Astrocyte of the cerebellum (primary cell): ENCODE results near the gene BPTF.
"Not testable (repeated sequence)": the region's sequence is repeated elsewhere in the genome, so short reads cannot be mapped to it uniquely, and the experiment has no call there.

Experiments used
- DNase-seq: peaks from one replicate; pipeline ENCODE4 v3.0.0-alpha.2; 2011; ENCODE audit warnings: low read depth
- H3K4me3 ChIP-seq: 2 replicates; pipeline ENCODE4 v1.5.1; 2011; ENCODE audit warnings: mild to moderate bottlenecking, low read depth, low read length, moderate library complexity
- in situ Hi-C: cut with HindIII; loops from 2 replicates; pipeline ENCODE4 v1.10.0; 2017; ENCODE audit warnings: low sequenced_read_pairs
- TF ChIP-seq, protein P1 (sequence below): IDR thresholded peaks from 2 replicates; pipeline ENCODE4 v1.5.1; 2012; ENCODE audit warnings: low read length, low read depth, moderate library complexity, mild to moderate bottlenecking; ENCODE audit errors: missing control alignments

BPTF gene

GRCh38 chr17:67974185-67974584, 148.9 kb downstream of the BPTF start:
- DNase-seq, result no peak
- H3K4me3 ChIP-seq, result no peak overlapping the region
- TF ChIP-seq, protein P1, sequence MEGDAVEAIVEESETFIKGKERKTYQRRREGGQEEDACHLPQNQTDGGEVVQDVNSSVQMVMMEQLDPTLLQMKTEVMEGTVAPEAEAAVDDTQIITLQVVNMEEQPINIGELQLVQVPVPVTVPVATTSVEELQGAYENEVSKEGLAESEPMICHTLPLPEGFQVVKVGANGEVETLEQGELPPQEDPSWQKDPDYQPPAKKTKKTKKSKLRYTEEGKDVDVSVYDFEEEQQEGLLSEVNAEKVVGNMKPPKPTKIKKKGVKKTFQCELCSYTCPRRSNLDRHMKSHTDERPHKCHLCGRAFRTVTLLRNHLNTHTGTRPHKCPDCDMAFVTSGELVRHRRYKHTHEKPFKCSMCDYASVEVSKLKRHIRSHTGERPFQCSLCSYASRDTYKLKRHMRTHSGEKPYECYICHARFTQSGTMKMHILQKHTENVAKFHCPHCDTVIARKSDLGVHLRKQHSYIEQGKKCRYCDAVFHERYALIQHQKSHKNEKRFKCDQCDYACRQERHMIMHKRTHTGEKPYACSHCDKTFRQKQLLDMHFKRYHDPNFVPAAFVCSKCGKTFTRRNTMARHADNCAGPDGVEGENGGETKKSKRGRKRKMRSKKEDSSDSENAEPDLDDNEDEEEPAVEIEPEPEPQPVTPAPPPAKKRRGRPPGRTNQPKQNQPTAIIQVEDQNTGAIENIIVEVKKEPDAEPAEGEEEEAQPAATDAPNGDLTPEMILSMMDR, result no peak
- in situ Hi-C loops, result no loop called here

GRCh38 chr17:67974598-67975066, 149.3 kb downstream of the BPTF start:
- in situ Hi-C loops, result no loop called here
- TF ChIP-seq, protein P1, result no peak
- no peak for DNase-seq
- no peak overlapping the region for H3K4me3 ChIP-seq

GRCh38 chr17:67976306-67976705, 151.0 kb downstream of the BPTF start:
- in situ Hi-C loops, H3K4me3 ChIP-seq, DNase-seq: not testable (repeated sequence)

DNA sequence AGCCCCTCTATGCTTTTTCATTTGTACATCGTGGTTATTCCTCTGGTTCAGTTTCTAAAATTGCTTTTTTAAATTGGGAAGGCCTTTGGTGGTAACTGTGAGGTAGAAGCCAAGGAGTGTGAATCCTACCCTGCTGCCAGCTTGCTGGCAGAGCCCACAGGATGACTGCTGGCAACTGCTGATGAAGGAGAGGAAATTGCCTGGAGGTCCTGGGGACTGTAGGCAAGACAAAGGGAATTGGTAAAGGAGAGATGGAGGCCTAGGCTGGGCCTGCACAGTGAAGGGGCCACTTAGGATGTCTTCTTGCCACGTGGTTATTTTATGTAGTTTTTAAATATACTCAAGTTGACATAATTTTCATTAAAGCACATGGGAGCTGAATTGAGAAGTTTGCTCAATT, 155.2 kb downstream of the BPTF start:
- in situ Hi-C loops, result no loop called here
- no peak for DNase-seq
- no peak overlapping the region for H3K4me3 ChIP-seq
- TF ChIP-seq, protein P1, result no peak

- in situ Hi-C loops, DNase-seq: not testable (repeated sequence)
These were observed 155.6 kb downstream of the BPTF start for GRCh38 chr17:67980883-67981282.

GRCh38 chr17:67982034-67982640, 156.8 kb downstream of the BPTF start:
- H3K4me3 ChIP-seq, result no peak overlapping the region
- in situ Hi-C loops, result no loop called here
- DNase-seq, result no peak
- TF ChIP-seq, protein P1, result no peak

More at GRCh38 chr17:67980883-67981282, 155.6 kb downstream of the BPTF start:
- not testable (repeated sequence) for H3K4me3 ChIP-seq

GRCh38 chr17:67982686-67983382, 157.5 kb downstream of the BPTF start:
- no peak for DNase-seq
- TF ChIP-seq, protein P1, result no peak
- in situ Hi-C loops, result no loop called here
- H3K4me3 ChIP-seq, result no peak overlapping the region

DNA sequence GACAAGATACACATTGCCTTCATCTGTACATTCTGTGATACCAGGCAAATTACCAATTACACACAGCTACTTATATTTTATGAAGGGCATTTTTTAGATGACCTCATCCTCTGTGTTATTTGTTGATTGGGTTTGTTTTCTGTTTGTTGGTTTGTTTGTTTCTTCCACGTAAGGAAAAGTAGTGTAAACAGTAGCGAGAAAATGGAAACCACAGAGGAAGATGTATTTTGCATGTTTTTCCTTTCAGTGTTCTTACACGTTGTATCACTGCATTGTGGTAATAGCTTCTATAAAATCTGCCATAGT, 158.0 kb downstream of the BPTF start:
- H3K4me3 ChIP-seq, result no peak overlapping the region
- in situ Hi-C loops, result no loop called here
- TF ChIP-seq, protein P1, result no peak
- no peak for DNase-seq
